AG09319 (cell line): ENCODE measurements around the gene RTF2.

Experiments used
- DNase-seq: peaks from one replicate; pipeline ENCODE4 v3.0.0-alpha.2; 2010; ENCODE audit warnings: low read depth; ENCODE audit errors: extremely low read depth
- CTCF ChIP-seq: IDR thresholded peaks from 2 replicates; pipeline ENCODE4 v1.5.1; 2011; ENCODE audit warnings: low read depth, mild to moderate bottlenecking, inconsistent platforms, low read length, moderate library complexity

RTF2 gene

GRCh38 chr20:56445130-56445529, 23.3 kb upstream of the RTF2 start:
- TF ChIP-seq CTCF = no peak
- DNase-seq = no peak

- no peak for TF ChIP-seq CTCF
These were observed 22.9 kb upstream of the RTF2 start for GRCh38 chr20:56445540-56445939.

GRCh38 chr20:56447227-56447626, 21.2 kb upstream of the RTF2 start:
- no peak for DNase-seq
- TF ChIP-seq CTCF = no peak

More at GRCh38 chr20:56445540-56445939, 22.9 kb upstream of the RTF2 start:
- no peak for DNase-seq

- DNase-seq = no peak
- no peak for TF ChIP-seq CTCF
These were observed 19.0 kb upstream of the RTF2 start for GRCh38 chr20:56449459-56449858.

GRCh38 chr20:56451056-56451765, 17.2 kb upstream of the RTF2 start:
- TF ChIP-seq CTCF = no peak
- no peak for DNase-seq

- no peak for DNase-seq
- no peak for TF ChIP-seq CTCF
These were observed 15.1 kb upstream of the RTF2 start for GRCh38 chr20:56453352-56453751.

- TF ChIP-seq CTCF = no peak
- DNase-seq = no peak
These were observed 13.7 kb upstream of the RTF2 start for GRCh38 chr20:56454754-56455153.
